Left renal pelvis (tissue), 4 donors: Measurements from ENCODE around the gene GORASP1. TPM values are rescaled to one million over a fixed set of nuclear protein-coding genes. Genes with fewer than 3 reads are reported as not detected.
A peak's percentile ranks its signal among the peaks of the same experiment; 100 is the strongest.

Experiments
- DNase-seq, 4 donors: peaks; one replicate each; pipeline ENCODE4 v3.0.0-alpha.2; 2013; ENCODE audit warnings: low read depth in 4 of 4, low spot score in 3 of 4
- polyA plus RNA-seq, 4 donors: library from polyadenylated mRNA; unstranded; fragments of 120-200 nt; gene quantifications; one replicate each; pipeline ENCODE4 v1.2.1, GENCODE V29; 2013; ENCODE audit not compliant: insufficient read length in 4 of 4

GORASP1 gene
- polyA plus RNA-seq, 4 donors: 53.4 to 75.8 (median 58.7) TPM

- no peak for DNase-seq
These were observed 19.2 kb upstream of the GORASP1 start for GRCh38 chr3:39126532-39127071.

GRCh38 chr3:39125841-39126500 lies 18.5 kb upstream of the GORASP1 start:
- no peak for DNase-seq

GRCh38 chr3:39124876-39125840 lies 17.7 kb upstream of the GORASP1 start:
- no peak for DNase-seq

- no peak for DNase-seq
These were observed 15.4 kb upstream of the GORASP1 start for GRCh38 chr3:39122813-39123212.

GRCh38 chr3:39121621-39122020 lies 14.2 kb upstream of the GORASP1 start:
- DNase-seq: no peak

- DNase-seq: no peak
These were observed 11.7 kb upstream of the GORASP1 start for GRCh38 chr3:39118931-39119660.

GRCh38 chr3:39118079-39118478 lies 10.7 kb upstream of the GORASP1 start:
- DNase-seq: no peak

GRCh38 chr3:39115870-39116269 lies 8.4 kb upstream of the GORASP1 start:
- no peak for DNase-seq

- DNase-seq: no peak
These were observed 7.0 kb upstream of the GORASP1 start for GRCh38 chr3:39114456-39114855.

GRCh38 chr3:39113291-39113690 lies 5.9 kb upstream of the GORASP1 start:
- DNase-seq: no peak

GRCh38 chr3:39112535-39112934 lies 5.1 kb upstream of the GORASP1 start:
- DNase-seq: no peak

- no peak for DNase-seq
These were observed 4.7 kb upstream of the GORASP1 start for GRCh38 chr3:39112113-39112512.

GRCh38 chr3:39110041-39110639 lies 2.7 kb upstream of the GORASP1 start:
- no peak for DNase-seq

GRCh38 chr3:39109086-39109485 lies 1.7 kb upstream of the GORASP1 start:
- no peak for DNase-seq

- no peak for DNase-seq
These were observed 828 bp upstream of the GORASP1 start for GRCh38 chr3:39108200-39108710.

GRCh38 chr3:39106851-39107387 lies 508 bp downstream of the GORASP1 start:
- peak in 2 of 4 donors; percentile 18 to 27 for DNase-seq

- DNase-seq: no peak
These were observed 1.1 kb downstream of the GORASP1 start for GRCh38 chr3:39106281-39106811.

- DNase-seq: no peak
These were observed 1.8 kb downstream of the GORASP1 start for GRCh38 chr3:39105687-39106063.

GRCh38 chr3:39104961-39105686 lies 2.3 kb downstream of the GORASP1 start:
- DNase-seq: no peak
